SK-N-SH treated with all-trans-retinoic acid at 6 μM for 48 hours (cell line): ENCODE measurements around the gene CCDC150.

Experiments
- ESRRG ChIP-seq: fragments of 250-450 bp; sonication (Bioruptor Pico); IDR thresholded peaks from 2 replicates; pipeline ENCODE4 v1.6.1; 2021; ENCODE audit warnings: mild to moderate bottlenecking
- TCF4 ChIP-seq: fragments of 250-450 bp; sonication (Bioruptor Pico); IDR thresholded peaks from 2 replicates; pipeline ENCODE4 v1.8.0; 2021; ENCODE audit warnings: mild to moderate bottlenecking, moderate library complexity, borderline replicate concordance
- ZFP30 ChIP-seq: fragments of 450-650 bp; formaldehyde crosslinking; IDR thresholded peaks from 2 replicates; pipeline ENCODE4 v1.5.0; 2022; ENCODE audit warnings: mild to moderate bottlenecking, moderate library complexity
- TF ChIP-seq, protein P1 (sequence below): fragments of 250-450 bp; sonication (Bioruptor Pico); IDR thresholded peaks from 2 replicates; pipeline ENCODE4 v1.5.1; 2020; ENCODE audit warnings: low read depth, mild to moderate bottlenecking, moderate library complexity

DNA sequence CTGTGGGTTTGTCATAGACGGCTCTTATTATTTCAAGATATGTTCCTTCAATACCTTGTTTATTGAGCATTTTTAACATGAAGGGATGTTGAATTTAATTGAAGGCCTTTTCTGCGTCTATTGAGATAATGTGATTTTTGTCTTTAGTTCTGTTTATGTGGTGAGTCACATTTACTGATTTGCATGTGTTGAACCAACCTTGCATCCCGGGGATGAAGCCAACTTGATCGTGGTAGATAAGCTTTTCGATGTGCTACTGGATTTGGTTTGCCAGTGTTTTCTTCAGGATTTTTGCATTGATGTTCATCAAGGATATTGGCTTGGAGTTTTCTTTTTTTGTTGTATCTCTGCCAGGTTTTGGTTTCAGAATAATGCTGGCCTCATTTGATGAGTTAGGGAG, 99.5 kb downstream of the CCDC150 start:
- TF ChIP-seq TCF4 (no peak), ZFP30 (no peak), ESRRG (CRISPR knock-in tag) (no peak)
- TF ChIP-seq, protein P1, sequence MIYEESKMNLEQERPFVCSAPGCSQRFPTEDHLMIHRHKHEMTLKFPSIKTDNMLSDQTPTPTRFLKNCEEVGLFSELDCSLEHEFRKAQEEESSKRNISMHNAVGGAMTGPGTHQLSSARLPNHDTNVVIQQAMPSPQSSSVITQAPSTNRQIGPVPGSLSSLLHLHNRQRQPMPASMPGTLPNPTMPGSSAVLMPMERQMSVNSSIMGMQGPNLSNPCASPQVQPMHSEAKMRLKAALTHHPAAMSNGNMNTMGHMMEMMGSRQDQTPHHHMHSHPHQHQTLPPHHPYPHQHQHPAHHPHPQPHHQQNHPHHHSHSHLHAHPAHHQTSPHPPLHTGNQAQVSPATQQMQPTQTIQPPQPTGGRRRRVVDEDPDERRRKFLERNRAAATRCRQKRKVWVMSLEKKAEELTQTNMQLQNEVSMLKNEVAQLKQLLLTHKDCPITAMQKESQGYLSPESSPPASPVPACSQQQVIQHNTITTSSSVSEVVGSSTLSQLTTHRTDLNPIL (CRISPR knock-in tag): no peak
